ENCODE data around the gene FAM228B.
"Not testable (repeated sequence)": the region's sequence is repeated elsewhere in the genome, so short reads cannot be mapped to it uniquely, and the experiment has no call there.

The FAM228B gene

DNA sequence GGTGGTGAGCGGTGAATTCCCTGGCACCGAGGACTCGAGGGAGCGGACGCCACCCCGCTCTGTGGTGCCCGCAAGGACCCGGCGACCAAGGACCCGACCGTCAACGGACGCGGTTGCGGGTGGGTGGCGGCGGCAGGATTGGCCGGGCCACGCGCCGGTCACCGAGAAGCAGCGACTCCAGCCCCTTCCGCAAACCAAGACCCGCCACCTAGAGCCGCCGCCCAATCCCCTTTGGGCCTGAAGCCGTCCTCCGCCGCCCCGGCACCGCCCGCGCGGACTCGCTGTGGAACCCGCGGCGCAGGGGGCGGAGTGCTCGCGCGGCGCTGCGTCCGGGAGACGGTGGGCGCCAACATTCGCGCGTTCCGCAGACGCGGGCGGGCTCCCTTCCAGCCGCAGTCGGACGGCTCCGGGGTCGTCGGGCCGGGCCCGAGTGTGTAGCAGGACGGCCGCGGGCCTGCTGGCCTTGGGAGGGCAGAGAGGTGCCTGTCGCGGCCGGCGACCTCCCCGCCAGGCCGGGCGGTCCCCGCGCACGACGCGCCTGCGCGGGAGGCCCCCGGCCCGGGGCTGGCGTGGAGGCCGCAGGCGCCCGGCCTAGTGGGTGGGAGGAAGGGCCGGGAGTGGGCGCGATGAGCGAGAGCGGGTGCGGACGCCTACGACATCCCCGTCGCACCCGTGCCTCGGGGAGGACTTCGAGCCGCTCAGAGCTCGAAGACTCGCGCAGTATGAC is at the start of gene FAM228B, which contains the start of gene PFN4:
Gene FAM228B (plus strand): TSS at position 275 of the 727 bp plus-strand sequence. CDS start 893 bp downstream, outside the sequence.
Gene PFN4 (minus strand): TSS at position 140 of the 727 bp plus-strand sequence. CDS start 799 bp downstream, outside the sequence.
- DNase-seq (ENCODE audit: low read depth in 2 of 2), result peak; percentile 19 to 53

DNA sequence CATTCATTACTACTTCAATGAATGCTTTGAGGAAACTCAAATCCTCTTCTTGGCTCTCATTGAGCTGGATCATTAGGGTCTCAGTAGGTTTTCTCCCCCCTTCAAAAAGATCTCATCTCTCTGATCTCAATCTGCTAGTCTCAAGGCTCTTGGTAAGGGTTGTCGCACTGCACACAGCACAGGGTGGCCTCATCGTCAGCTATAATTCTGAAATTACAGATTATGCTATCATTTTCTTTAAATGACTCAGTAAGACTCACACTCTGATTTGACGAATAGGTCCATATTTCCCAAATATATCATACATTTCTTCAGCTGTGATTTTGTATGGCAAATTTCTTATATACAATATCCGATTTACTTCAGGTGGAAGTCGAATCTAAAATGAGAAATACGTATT is 49.5 kb upstream of the FAM228B start:
- DNase-seq (ENCODE audit: low read depth in 2 of 2), result no peak

DNA sequence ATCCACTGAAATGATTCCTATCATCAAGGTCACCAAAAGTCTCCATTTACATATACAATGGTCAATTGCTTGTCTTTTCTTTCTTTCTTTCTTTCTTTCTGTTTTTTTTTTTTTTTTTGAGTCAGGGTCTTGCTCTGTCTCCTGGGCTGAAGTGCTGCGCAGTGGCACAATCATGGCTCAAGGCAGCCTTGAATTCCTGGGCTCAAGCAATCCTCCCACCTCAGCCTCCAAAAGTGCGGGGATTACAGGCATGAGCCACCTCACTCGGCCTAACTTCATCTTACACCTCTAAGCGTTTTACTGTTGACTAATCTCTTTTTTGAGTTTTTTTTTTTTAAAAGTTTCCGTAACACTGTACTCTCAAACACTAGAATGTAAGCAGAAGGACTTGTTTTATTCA is 48.0 kb upstream of the FAM228B start:
- no peak for DNase-seq (ENCODE audit: low read depth in 2 of 2)

DNA sequence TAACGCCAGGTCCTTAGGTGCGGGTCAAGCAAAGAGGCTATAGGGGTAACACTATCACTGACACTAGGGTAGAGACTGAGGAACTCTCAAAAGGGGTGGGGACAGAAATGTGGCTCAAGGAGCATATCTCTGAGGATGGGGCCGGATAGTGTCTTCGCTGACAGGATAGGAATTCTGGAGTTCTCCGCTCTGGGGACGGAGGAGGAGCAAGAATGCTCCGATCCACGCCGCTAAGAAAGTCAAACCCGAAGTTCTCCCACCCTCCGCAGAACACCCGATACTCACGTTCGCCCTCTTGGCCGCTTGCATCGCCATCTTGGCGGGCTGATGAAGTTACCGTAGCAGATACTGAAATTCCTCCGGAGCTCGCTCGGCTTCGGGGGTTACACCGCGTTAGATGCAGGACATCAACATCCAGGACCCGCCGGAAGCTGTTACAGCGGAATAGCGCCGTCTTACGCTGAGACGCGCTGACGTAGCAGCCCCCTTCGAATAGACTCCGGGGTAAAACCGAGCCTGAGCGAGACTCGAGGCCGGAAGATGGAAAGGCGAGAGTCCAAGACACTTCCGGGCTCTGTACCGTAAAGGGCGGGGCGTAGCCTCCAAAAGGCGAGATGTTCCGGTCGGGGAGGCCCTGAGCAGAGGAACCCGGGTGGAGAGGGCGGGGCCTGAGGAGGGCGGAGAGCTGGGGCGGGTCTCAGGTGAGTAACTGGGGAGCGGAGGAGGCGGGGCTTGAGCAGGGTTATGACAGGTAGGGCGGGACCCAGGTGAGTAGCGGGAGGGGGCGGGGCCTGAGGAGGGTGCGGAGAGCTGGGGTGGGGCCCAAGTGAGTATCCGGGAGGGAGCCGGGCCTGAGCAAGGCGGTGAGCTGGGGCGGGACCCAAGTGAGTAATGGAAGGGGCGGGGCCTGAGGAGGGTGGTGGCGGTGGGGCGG is 47.1 kb upstream of the FAM228B start, which contains the start of gene SF3B6:
Gene SF3B6 (minus strand): TSS at position 412 of the 934 bp plus-strand sequence. CDS start 97 bp downstream, at position 315.
- peak; percentile 97 to 100 for DNase-seq (ENCODE audit: low read depth in 2 of 2)

DNA sequence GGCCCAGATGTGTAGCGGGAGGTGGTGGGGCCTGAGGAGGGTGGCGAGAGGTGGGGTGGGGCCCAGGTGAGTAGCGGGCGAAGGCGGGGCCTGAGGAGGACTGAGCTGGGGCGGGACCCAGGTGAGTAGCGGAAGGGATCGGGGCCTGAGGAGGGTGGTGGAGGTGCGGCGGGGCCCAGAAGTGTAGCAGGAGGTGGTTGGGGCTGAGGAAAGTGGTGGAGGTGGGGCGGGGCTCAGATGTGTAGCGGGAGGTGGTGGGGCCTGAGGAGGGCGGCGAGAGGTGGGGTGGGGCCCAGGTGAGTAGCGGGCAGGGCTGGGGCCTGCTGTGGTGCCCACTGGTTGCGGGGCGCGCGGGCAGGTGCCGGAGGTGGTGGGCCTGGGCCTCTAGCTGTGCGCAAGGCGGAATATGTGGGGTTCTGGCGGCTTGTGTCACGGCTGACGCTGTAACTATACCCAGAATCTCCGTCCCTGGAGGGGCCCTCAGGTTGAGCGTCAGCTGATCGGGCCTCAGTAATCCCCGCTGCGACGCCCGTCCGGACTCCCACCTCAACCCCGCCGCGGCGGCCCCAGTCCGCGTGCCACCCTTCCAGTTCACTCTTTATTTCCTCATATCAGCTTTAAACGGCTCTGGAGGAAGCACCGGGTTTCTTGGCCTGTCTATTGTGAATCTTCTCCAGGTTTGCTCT is 46.3 kb upstream of the FAM228B start:
- no peak for DNase-seq (ENCODE audit: low read depth in 2 of 2)

DNA sequence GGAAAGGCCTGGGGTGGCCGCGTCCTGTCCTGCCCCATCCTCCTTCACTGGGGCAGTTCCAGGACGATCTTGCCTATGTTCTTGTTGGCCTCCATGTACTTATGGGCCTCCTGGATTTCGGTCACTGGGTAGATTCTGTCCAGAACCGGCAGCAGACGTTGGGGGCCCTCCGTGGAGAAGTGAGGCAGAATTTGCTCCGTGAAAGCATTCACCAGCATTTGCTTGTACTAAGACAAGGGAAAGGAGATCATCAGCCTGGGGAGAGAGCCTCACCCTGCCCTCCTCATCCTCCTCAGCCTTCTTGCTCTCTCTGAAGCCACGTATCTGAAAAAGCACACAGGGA is 45.8 kb upstream of the FAM228B start:
- no peak for DNase-seq (ENCODE audit: low read depth in 2 of 2)

DNA sequence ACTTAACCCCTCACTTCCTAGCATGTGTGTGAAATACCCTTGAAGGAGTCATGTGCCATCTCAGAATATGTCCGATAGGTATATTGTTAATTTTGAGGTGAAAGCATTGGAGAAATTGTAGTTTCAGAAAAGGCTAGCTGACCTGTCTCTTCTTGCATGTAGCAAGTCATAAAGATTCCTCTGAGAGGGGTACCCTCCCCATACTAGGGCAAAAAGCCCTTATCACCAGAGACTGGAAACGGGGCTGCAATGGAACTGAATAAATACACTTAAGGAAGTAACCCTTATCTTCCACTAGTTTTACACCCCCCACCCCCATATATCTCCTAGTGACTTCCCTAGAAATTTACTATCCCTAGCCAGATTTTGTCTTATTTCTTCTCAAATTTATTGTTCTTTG is 45.4 kb upstream of the FAM228B start:
- no peak for DNase-seq (ENCODE audit: low read depth in 2 of 2)

DNA sequence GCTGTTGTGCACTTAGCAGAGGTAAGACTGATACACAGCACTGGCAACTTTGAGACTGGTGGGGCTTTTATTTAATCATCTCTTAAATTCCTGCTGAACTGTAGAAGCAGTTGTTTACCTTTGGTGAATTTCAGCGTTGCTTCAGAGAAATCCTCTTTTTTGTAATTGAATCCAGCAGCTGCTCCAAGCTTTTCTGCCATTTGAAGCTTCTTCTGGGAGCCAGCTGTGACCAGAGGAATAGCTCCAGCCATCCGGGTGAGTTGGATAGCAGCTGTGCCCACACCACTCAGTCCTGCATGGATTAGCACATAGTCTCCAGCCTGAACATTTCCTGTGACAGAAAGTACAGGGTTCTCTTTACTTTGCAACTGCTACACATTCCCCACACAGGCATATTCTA is 42.6 kb upstream of the FAM228B start:
- DNase-seq (ENCODE audit: low read depth in 2 of 2), result no peak

DNA sequence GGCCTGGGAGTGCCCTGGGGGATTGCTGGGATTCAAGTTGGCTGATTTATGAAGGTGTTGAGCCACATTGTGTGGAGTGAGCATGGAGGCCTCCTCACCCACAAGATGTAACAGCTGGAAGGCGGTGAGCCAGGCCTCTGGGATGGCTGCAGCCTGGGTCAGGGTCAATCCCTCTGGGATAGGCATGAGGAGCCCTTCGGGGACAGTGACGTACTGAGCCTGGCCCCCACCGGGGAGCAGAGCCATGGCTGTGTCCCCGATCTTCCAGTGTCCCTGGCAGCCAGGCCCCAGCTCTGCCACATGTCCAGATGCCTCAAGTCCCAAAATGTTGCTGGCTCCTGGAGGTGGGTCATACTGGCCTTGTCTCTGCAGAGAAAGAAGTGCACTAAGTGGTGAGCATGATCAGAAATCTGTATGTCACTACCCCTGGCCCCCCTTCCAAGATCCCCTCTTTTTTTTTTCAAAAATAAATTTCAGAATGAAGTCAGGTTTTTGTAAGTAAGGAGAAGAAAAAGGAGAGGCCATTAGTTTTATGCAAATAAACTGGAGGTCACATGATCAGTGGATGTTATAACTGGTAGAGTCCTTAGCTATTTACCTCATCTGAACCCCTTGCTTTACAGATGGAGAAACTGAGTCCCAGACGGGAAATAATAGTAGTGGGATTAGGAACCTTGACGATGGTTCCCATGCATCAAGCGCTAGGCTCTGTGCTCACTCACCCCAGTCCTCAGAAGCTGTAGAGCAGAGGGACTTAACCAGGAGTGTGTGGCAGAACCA is 40.3 kb upstream of the FAM228B start:
- DNase-seq (ENCODE audit: low read depth in 2 of 2), result no peak

DNA sequence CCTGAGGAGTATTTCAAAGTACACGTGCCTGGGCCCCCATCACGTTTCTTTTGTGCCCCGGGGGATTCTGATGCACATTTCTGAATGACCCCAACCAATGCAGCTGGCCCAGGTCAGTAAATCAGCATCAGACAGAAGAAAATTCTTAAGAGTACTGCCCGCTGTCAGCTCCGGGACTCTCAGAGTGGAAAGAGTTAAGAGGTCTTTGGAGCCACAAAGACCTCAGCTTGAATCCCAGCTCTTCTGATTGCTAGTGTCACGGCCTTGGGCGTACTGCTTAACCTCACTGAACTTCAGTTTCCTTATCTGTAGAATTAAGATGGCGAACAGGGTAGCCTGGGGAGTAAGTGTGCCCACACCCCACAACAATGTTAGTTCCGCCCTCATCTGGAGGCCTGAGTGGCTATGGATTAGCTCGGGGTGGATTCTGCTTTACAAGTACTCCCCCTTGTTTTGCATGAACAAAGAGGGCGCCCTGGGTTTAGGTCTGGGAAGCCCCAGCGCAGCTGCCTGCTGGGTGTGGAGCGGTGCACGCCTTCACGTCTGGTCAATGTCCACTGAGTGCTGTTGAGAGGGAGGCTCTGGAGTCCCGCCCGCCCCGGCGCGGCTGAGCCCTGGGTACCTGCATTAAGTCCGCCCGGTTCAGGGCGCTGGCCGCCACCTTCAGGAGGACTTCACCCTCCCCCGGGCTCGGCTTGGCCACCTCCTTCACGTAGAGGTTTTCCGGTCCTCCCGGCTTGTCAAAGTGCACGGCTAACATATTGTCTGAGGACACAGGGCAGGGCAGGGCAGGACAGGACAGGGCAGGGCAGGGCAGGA is 39.5 kb upstream of the FAM228B start:
- DNase-seq (ENCODE audit: low read depth in 2 of 2), result no peak

DNA sequence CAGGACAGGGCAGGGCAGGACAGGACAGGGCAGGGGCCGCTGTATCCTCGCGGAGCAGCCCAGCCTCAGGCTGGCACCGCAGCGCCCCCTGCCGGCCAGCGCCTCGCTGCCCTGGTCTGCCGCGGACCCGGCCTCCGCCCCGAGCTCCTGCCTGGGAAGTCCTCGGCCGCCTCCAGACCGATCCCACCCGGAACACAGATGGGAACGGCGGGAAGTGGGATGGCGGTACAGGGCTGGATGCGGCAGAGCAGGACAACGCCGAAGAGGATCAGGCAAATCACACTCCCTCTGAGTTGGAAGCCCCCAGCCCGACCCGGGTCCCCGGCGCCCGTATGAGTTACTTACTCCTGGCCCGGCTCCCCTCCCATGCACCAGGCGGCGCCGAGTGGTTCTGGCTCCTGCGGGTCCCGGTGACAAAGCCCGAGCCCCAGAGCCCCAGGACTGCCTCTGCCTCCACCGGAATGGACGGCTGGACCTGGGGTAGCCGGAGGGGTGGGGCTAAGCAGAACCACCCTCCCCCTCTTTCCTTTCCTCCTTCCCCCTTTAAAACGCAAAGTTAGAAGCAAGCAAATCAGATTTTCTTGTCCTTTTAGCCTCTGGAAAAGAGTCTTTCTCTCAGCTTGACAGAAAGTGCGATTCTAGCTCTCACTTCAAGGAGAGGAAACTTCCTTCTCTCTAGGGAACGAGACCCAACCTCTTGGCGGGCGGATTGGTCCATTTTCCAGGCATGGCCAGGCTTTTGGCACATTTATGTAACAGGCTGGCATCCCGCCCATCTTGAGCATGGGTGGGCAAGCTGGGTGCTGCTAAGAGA is 38.7 kb upstream of the FAM228B start, which contains the start of gene TP53I3:
Gene TP53I3 (minus strand): TSS at position 449 of the 814 bp plus-strand sequence. CDS start 508 bp downstream, outside the sequence.
- DNase-seq (ENCODE audit: low read depth in 2 of 2), result peak; percentile 41 to 60

DNA sequence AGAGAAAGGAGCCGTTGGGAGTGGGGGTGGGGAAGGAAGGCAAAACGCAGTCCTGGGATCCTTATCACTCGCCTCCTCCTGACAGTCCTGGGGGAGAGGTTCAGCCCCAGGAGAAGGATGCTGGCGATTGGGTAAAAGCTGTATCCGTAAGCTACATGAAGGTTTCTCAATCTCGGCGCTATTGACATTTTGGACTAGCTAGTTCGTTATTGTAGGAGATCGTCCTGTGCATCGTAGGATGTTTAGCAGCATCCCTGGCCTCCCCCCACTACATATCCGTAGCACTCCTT is 38.1 kb upstream of the FAM228B start:
- DNase-seq (ENCODE audit: low read depth in 2 of 2), result no peak

DNA sequence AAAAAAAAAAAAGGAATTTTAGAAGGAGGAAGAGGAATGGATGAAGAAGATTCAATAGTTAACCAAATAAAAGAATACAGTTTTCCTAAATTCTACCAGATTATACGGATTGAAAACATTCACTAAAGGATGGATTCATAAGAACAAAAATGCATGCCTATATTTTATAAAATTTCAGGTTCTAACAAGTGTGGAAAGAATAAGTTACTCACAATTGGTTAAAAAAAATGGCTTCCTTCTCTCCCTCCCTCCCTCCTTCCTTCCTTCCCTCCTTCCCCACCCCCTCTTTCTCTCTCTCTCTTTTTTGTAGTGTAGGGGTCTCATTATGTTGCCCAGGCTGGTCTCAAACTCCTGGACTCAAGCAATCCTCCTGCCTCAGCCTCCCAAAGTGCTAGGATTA is 37.0 kb upstream of the FAM228B start:
- DNase-seq (ENCODE audit: low read depth in 2 of 2), result no peak

DNA sequence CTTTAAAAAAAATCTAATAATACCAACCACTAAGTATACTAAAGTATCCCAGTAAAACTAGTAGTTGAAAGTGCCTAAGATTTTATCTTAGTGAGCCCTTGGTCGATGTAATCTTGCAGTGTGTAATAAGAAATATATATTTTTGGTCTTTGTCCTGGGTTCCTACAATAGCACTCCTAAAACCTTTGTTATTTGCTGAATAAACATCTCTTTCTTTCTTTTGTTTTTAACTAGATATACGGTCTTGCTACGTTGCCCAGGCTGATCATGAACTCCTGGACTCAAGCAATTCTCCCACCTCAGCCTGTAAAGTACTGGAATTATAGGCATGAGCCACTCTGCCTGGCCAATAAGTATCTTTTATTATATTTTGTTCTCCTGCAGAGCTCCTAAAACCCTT is 36.2 kb upstream of the FAM228B start:
- DNase-seq (ENCODE audit: low read depth in 2 of 2), result no peak

DNA sequence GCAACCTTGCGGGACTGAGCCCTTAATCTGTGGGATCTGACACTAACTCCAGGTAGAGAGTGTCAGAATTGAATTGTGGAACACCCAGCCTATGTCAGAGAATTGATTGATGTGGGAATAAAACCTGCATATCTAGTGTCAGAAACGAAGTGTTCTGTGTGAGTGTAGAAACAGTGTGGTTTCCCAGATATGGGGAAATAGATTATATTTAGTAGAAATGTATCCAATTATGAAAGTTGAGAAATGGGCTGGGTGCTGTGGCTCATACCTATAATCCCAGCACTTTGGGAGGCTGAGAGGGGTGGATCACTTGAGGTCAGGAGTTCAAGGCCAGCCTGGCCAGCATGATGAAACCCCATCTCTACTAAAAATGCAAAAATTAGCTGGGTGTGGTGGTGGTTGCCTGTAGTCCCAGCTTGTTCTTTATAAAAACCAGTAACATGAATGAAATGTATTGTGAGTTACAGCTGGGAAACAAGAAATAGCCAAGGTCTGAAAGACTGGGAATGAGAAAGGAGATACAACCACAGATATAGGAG is 34.4 kb upstream of the FAM228B start:
- no peak for DNase-seq (ENCODE audit: low read depth in 2 of 2)

DNA sequence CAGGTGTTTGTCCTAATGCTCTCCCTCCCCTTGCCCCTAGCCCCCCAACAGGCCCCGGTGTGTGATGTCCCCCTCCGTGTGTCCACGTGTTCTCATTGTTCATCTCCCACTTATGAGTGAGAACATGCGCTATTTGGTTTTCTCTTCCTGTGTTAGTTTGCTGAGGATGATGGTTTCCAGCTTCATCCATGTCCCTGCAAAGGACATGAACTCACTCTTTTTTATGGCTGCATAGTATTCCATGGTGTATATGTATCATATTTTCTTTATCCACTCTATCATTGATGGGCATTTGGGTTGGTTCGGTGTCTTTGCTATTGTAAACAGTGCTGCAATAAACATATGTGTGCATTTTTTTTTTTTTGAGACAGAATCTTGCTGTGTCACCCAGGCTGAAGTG is 30.0 kb upstream of the FAM228B start:
- DNase-seq (ENCODE audit: low read depth in 2 of 2), result not testable (repeated sequence)

DNA sequence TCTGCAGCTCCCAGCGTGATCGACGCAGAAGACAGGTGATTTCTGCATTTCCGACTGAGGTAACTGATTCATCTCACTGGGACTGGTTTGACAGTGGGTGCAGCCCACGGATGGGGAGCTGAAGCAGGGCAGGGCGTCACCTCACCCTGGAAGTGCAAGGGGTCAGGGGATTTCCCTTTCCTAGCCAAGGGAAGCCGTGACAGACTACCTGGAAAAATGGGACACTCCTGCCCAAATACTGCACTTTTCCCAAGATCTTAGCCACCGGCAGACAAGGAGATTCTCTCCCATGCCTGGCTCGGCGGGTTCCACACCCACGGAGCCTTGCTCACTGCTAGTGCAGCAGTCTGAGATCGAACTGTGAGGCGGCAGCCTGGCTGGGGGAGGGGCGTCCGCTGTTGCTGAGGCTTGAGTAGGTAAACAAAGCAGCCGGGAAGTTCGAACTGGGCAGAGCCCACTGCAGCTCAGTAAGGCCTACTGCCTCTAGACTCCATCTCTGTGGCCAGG is 28.0 kb upstream of the FAM228B start:
- not testable (repeated sequence) for DNase-seq (ENCODE audit: low read depth in 2 of 2)

DNA sequence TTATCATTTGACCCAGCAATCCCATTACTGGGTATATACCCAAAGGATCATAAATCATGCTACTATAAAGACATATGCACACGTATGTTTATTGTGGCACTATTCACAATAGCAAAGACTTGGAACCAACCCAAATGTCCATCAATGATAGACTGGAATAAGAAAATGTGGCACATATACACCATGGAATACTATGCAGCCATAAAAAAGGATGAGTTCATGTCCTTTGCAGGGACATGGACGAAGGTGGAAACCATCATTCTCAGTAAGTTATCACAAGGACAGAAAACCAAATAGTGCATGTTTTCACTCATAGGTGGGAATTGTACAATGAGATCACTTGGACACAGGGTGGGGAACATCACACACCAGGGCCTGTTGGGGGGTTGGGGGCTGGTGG is 22.5 kb upstream of the FAM228B start:
- not testable (repeated sequence) for DNase-seq (ENCODE audit: low read depth in 2 of 2)

DNA sequence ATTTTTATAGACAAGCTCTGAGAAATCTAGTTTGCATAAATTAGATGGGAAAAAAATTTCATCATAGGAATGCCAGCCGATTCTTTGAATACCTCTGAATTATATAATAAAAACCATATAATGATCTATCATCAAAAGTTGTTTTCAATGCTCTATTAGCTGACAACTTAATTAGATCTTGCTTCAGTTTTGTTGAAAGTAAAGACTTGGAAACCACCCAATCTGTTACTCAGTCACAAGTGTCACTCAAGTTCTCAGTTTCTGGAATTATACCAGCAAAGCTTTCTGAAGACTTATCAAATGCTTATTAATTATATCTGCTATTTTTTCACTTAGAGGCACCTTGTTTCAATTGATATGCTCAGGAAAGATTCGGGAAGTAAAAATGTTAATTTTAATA is 21.3 kb upstream of the FAM228B start:
- no peak for DNase-seq (ENCODE audit: low read depth in 2 of 2)

All from stimulated activated CD8-positive, alpha-beta memory T cell treated with anti-CD3 and anti-CD28 coated beads, Interleukin-15, amount 100 ng/mL, for 4 hours (primary cell).